Hippocampal formation (tissue), 2 donors: ENCODE measurements around the gene TXNDC11.
A peak's percentile ranks its signal among the peaks of the same experiment; 100 is the strongest.

Experiments used
- DNase-seq, 2 donors: peaks; one replicate each; lab custom pipeline; 2025; lab: John Stamatoyannopoulos, UW

Gene TXNDC11

GRCh38 chr16:11750056-11750455 lies 7.4 kb upstream of the TXNDC11 start:
- DNase-seq = no peak

DNA sequence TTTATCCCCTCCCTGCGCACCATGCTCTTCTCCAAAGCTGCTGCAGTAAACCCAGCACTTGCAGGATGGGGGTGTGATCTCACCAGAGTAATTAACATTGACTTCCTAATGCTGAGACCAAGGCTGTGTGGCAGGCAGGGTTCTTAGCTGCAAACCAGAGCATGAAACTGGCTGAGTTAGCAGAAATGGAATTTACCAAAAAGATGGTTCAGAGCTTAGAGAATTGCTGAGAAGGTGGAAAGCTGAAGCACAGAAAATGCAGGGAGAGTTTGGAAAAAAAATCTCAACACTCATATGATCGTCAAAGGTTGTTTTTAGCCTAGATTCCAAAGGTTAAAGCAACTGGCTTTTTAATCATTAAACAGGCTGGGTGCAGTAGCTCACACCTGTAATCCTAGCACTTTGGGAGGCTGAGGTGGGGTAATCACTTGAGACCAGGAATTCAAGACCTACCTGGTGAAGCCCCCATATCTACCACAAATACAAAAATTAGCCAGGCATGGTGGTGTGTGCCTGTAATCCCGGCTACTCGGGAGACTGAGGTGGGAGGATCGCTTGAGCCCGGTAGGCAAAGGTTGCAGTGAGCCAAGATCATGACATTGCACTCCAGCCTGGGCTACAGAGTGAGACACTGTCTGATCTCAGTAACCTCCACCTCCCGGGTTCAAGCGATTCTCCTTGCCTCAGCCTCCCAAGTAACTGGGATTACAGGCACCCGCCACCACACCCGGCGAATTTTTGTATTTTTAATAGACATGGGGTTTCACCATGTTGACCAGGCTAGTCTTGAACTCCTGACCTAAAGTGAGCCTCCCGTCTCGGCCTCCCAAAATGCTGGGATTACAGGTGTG lies 6.0 kb upstream of the TXNDC11 start:
- no peak for DNase-seq

DNA sequence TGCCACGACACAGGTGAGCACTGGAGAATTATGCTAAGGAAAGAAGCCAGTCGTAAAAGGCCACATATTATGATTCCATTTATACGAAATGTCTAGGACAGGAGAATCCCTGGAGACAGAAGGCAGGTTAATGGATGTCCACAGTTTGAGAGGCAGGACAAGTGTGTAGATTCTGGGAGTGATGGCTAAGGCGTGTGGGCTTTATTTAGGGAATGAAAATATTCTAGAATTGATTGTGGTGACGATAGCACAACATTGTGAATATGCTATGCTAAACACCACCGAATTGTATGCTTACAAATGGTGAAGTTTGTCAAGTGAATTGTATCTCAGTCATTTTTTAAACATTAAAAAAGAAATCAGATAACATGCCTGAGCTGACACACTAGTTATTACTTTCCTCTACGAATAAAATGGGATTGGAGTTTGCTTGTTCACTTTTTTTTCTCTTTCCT lies 5.3 kb upstream of the TXNDC11 start:
- DNase-seq = no peak

GRCh38 chr16:11744075-11744470 lies 1.4 kb upstream of the TXNDC11 start:
- no peak for DNase-seq

GRCh38 chr16:11743308-11744074 lies 834 bp upstream of the TXNDC11 start:
- no peak for DNase-seq

GRCh38 chr16:11742093-11742535 lies 543 bp downstream of the TXNDC11 start:
- peak in 1 of 2 donors; percentile 7 for DNase-seq

DNA sequence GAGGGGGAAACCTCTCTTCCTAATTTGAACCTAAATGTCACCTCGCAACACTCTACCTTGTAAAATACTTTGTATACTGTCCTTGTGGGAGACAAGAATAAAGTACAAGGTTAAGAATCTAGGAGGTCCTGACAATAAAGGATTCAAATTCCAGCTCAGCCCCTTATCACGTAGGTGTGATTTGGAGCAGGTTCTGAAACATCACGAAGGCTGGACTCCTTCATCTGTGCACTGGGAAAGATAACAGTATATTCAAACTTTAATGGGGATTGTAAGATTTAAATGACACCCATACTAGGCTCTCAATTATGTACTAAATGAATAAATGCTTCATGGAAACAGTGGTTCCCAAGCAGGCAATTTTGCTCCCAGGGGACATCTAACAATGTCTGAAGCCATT lies 2.1 kb downstream of the TXNDC11 start:
- no peak for DNase-seq

- no peak for DNase-seq
These were observed 3.7 kb downstream of the TXNDC11 start for GRCh38 chr16:11738742-11739544.

DNA sequence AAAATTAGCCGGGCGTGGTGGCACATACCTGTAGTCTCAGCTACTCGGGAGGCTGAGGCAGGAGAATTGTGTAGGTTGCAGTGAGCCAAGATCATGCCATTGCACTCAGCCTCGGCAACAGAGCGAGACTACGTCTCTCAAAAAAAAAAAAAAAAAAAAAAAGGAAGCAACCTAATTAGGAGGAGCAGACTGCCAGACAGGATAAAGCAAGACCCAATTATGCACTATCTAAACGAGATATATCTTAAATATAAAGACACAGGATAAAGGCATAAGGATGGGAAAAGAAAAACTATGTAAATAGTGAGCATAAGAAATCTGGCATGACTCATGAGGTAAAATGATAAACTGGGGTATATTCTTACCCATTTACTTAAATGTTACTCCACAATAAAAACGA lies 4.9 kb downstream of the TXNDC11 start:
- no peak for DNase-seq

DNA sequence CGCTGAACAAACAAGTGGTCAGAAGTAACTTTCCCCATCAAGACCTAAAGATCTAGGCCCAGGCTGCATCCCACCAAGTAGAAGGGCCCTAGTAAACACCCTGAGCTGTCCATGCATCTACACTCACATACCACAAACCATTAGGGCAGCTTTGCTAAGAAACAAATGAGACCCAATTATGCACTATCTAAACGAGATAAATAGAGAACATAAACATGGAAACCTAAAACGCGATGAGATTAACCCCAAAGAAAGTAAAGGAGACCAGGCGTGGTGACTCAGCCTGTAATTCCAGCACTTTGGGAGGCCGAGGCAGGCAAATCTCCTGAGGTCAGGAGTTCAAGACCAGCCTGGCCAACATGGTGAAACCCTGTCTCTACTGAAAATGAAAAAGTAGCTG lies 5.8 kb downstream of the TXNDC11 start:
- no peak for DNase-seq

- DNase-seq = no peak
These were observed 6.9 kb downstream of the TXNDC11 start for GRCh38 chr16:11735787-11736186.

DNA sequence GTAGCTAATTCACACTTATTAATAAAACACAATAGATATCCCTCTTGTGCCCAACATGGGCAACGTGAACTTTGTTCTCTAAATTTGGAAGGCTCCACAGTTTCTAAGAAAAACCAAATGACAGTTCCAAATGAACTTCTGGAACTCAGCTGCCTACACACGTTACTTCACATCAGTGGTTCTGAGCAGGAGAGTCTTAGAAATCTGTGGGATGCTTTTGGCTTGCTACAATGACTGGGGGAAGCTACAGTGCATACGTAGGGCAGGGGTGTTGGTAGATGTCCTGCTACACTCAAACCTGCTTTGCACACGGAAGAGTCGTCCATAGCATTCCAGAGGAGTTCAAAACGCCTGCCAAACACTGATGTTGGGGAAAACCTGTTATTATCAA lies 8.0 kb downstream of the TXNDC11 start:
- DNase-seq = no peak

- DNase-seq = no peak
These were observed 8.5 kb downstream of the TXNDC11 start for GRCh38 chr16:11734025-11734652.

DNA sequence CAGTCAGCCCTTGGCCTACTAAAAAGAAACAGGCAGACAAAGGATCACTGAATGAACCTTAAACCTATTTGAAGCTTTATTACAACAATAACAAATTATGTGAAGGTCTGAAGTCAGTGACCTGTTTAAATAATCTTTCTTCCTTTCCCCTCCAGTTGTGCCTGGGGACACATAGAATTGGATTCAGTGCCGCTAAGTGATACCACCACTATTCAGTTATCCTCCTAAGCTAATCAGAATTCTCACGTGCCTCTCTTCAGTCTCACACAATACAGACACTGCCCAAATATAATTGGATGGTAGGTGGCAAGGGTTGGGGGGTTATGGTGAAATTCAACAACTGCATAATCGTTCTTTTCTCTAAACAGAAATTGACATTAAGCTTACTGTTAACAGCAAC lies 11.4 kb downstream of the TXNDC11 start:
- no peak for DNase-seq

- no peak for DNase-seq
These were observed 12.9 kb downstream of the TXNDC11 start for GRCh38 chr16:11729787-11730186.

- DNase-seq = no peak
These were observed 14.7 kb downstream of the TXNDC11 start for GRCh38 chr16:11727796-11728543.

GRCh38 chr16:11726008-11726407 lies 16.6 kb downstream of the TXNDC11 start:
- no peak for DNase-seq

- no peak for DNase-seq
These were observed 17.2 kb downstream of the TXNDC11 start for GRCh38 chr16:11725457-11725856.

- DNase-seq = no peak
These were observed 20.2 kb downstream of the TXNDC11 start for GRCh38 chr16:11722468-11722808.

GRCh38 chr16:11721781-11722467 lies 20.7 kb downstream of the TXNDC11 start:
- no peak for DNase-seq

GRCh38 chr16:11719762-11720161 lies 22.9 kb downstream of the TXNDC11 start:
- no peak for DNase-seq
